ENCODE results near the gene COX5B. TPM values are rescaled to one million over a fixed set of nuclear protein-coding genes. Genes with fewer than 3 reads are reported as not detected.
"Not testable (repeated sequence)": the region's sequence is repeated elsewhere in the genome, so short reads cannot be mapped to it uniquely, and the experiment has no call there.

The COX5B gene
- total and polyA plus RNA-seq, 10 of the 15 experiments (the other 5 are each of a cell fraction or from before 2014, with no cell fraction given): 69.5 to 518 (median 363) TPM

GRCh38 chr2:97645695-97646629 lies at the start of gene COX5B (continued):
- TF ChIP-seq EED (IDR thresholded peaks at IDR 0.05; ENCODE audit: low read depth): peak; percentile 35; the same call in 1 of the 2 replicates
- TF ChIP-seq SMAD5 (IDR thresholded peaks at IDR 0.05; ENCODE audit: low read depth): peak; percentile 73
- no peak for TF ChIP-seq TBL1XR1 (IDR thresholded peaks at IDR 0.05; ENCODE audit: low read depth, low read length)

- SMC1A ChIA-PET (ENCODE audit: uncharacterized antibody, unreplicated experiment); H4K20me1 ChIP-seq (ENCODE audit: control insufficient read depth, insufficient read depth); H3K27me3 ChIP-seq (replicated peaks in 1 of 2; ENCODE audit: control insufficient read depth in 2 of 2, insufficient read depth in 2 of 2, low read length in 1 of 2); BruUV-seq (replicated peaks); CTCF ChIA-PET; H3K4me3 ChIP-seq; FAIRE-seq; intact Hi-C loops (cut with micrococcal nuclease; ENCODE audit: unreplicated experiment); POLR2A ChIA-PET; RAD21 ChIA-PET (ENCODE audit: unreplicated experiment); H2AFZ ChIP-seq (ENCODE audit: control insufficient read depth, low read depth, low read length); H3K27ac ChIP-seq (ENCODE audit: control insufficient read depth, insufficient read depth); H3K36me3 ChIP-seq (ENCODE audit: control insufficient read depth in 2 of 2, insufficient read depth in 2 of 2, low read length in 1 of 2); DNase-seq (ENCODE audit: low read depth, low spot score); H3K4me2 ChIP-seq (ENCODE audit: control insufficient read depth, insufficient read depth); H3K9ac ChIP-seq (ENCODE audit: control insufficient read depth, insufficient read depth, low read length); H3K79me2 ChIP-seq (ENCODE audit: control insufficient read depth, insufficient read depth, low read length); H3K4me1 ChIP-seq (ENCODE audit: control insufficient read depth, insufficient read depth, low read length); H3K9me3 ChIP-seq (replicated peaks; ENCODE audit: control insufficient read depth, insufficient read depth, low read length); ATAC-seq: not testable (repeated sequence)
- WGBS (ENCODE audit: insufficient coverage, insufficient replicate concordance, low lambda C conversion rate, missing lambda C conversion rate): 70% methylated on average over 4 of the region's 4 CpGs
- in situ Hi-C loops (cut with MboI): loop anchor here (10.0 kb wide), 1 partner anchor 1531 kb away; no protein-coding TSS in a partner anchor
These were observed 49.7 kb upstream of the COX5B start for GRCh38 chr2:97596180-97596579.

- H3K9ac ChIP-seq (ENCODE audit: control insufficient read depth, insufficient read depth, low read length); DNase-seq (ENCODE audit: low read depth, low spot score); RAD21 ChIA-PET (ENCODE audit: unreplicated experiment); H3K36me3 ChIP-seq (ENCODE audit: control insufficient read depth in 2 of 2, insufficient read depth in 2 of 2, low read length in 1 of 2); H3K27ac ChIP-seq (ENCODE audit: control insufficient read depth, insufficient read depth); in situ Hi-C loops (cut with MboI); CTCF ChIA-PET; H3K4me3 ChIP-seq; H3K27me3 ChIP-seq (replicated peaks in 1 of 2; ENCODE audit: control insufficient read depth in 2 of 2, insufficient read depth in 2 of 2, low read length in 1 of 2); FAIRE-seq; ATAC-seq; H4K20me1 ChIP-seq (ENCODE audit: control insufficient read depth, insufficient read depth); H3K79me2 ChIP-seq (ENCODE audit: control insufficient read depth, insufficient read depth, low read length); H3K9me3 ChIP-seq (replicated peaks; ENCODE audit: control insufficient read depth, insufficient read depth, low read length); BruUV-seq (replicated peaks); H3K4me1 ChIP-seq (ENCODE audit: control insufficient read depth, insufficient read depth, low read length); POLR2A ChIA-PET; intact Hi-C loops (cut with micrococcal nuclease; ENCODE audit: unreplicated experiment); H2AFZ ChIP-seq (ENCODE audit: control insufficient read depth, low read depth, low read length); SMC1A ChIA-PET (ENCODE audit: uncharacterized antibody, unreplicated experiment); H3K4me2 ChIP-seq (ENCODE audit: control insufficient read depth, insufficient read depth): not testable (repeated sequence)
- WGBS (ENCODE audit: insufficient coverage, insufficient replicate concordance, low lambda C conversion rate, missing lambda C conversion rate): 26% methylated on average over 7 of the region's 10 CpGs
These were observed 44.3 kb upstream of the COX5B start for GRCh38 chr2:97601537-97601936.

DNA sequence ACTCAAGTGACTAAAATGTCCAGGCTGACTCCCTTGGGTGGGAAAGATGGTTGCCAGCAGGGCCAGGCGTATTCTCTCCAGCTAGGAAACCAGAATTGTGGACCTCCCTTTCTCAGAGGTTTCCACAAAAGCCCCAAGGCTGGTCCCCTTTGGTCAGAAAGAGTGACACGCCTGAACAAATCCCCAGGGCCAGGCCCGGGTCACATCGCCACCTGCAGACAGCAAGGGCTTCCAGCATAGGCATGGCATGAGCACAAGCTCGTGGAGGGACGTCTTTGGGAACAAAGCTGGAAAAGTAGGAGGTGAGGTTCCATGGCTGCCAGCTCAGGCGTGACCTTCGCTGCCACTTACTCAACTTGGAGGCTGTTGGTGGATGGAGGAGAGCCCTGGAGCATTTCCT lies 40.8 kb upstream of the COX5B start:
- H3K36me3 ChIP-seq (ENCODE audit: control insufficient read depth in 2 of 2, insufficient read depth in 2 of 2, low read length in 1 of 2); H3K4me2 ChIP-seq (ENCODE audit: control insufficient read depth, insufficient read depth); SMC1A ChIA-PET (ENCODE audit: uncharacterized antibody, unreplicated experiment); H3K4me3 ChIP-seq; H3K4me1 ChIP-seq (ENCODE audit: control insufficient read depth, insufficient read depth, low read length); POLR2A ChIA-PET; RAD21 ChIA-PET (ENCODE audit: unreplicated experiment); CTCF ChIA-PET; H3K9me3 ChIP-seq (replicated peaks; ENCODE audit: control insufficient read depth, insufficient read depth, low read length); H3K79me2 ChIP-seq (ENCODE audit: control insufficient read depth, insufficient read depth, low read length); BruUV-seq (replicated peaks); DNase-seq (ENCODE audit: low read depth, low spot score); intact Hi-C loops (cut with micrococcal nuclease; ENCODE audit: unreplicated experiment); H3K27ac ChIP-seq (ENCODE audit: control insufficient read depth, insufficient read depth); H3K27me3 ChIP-seq (replicated peaks in 1 of 2; ENCODE audit: control insufficient read depth in 2 of 2, insufficient read depth in 2 of 2, low read length in 1 of 2); FAIRE-seq; H4K20me1 ChIP-seq (ENCODE audit: control insufficient read depth, insufficient read depth); H2AFZ ChIP-seq (ENCODE audit: control insufficient read depth, low read depth, low read length); in situ Hi-C loops (cut with MboI); H3K9ac ChIP-seq (ENCODE audit: control insufficient read depth, insufficient read depth, low read length): not testable (repeated sequence)
- WGBS (ENCODE audit: insufficient coverage, insufficient replicate concordance, low lambda C conversion rate, missing lambda C conversion rate): no CpG with 5 or more reads among the region's 8 CpGs
- peak; percentile 75 for ATAC-seq
